Activated T-cell treated with anti-CD3 and anti-CD28 coated beads, Interleukin-2, amount 50 U/mL, for 72 hours (primary cell): ENCODE measurements around the gene SAMD10. TPM values are rescaled to one million over a fixed set of nuclear protein-coding genes. Genes with fewer than 3 reads are reported as not detected.

Source experiments
- ATAC-seq, 2 donors: fragments of 150-1000 bp; cut with Tn5 transposase; replicated peaks in 1 of 2; 2 replicates each; pipeline ENCODE4 v1.10.0; 2021; ENCODE audit warnings: moderate library complexity in 2 of 2, mild to moderate bottlenecking in 1 of 2
- DNase-seq, 2 donors: peaks; one replicate each; pipeline ENCODE4 v3.0.0; 2021 to 2022; ENCODE audit warnings: mixed read lengths in 1 of 2
- H3K27ac Mint-ChIP-seq: one replicate; pipeline ENCODE4 v1.8.0; 2022; ENCODE audit warnings: mild to moderate bottlenecking, moderate library complexity, mixed read lengths
- H3K27me3 Mint-ChIP-seq: one replicate; pipeline ENCODE4 v1.8.0; 2022; ENCODE audit warnings: low read depth, mixed read lengths
- H3K36me3 Mint-ChIP-seq, 2 donors: one replicate each; pipeline ENCODE4 v1.8.0; 2022; ENCODE audit warnings: mixed read lengths in 2 of 2, mild to moderate bottlenecking in 1 of 2; ENCODE audit not compliant: insufficient read depth in 2 of 2
- H3K4me1 Mint-ChIP-seq: one replicate; pipeline ENCODE4 v1.8.0; 2022; ENCODE audit warnings: low read depth, mixed read lengths
- H3K4me3 Mint-ChIP-seq, 2 donors: one replicate each; pipeline ENCODE4 v1.8.0; 2022; ENCODE audit warnings: mild to moderate bottlenecking in 2 of 2, mixed read lengths in 2 of 2, moderate library complexity in 2 of 2
- H3K9me3 Mint-ChIP-seq, 2 donors: one replicate each; pipeline ENCODE4 v1.8.0; 2022; ENCODE audit warnings: mixed read lengths in 2 of 2
- total RNA-seq, 2 donors: library from RNA; stranded (reverse); gene quantifications; one replicate each; pipeline ENCODE4 v1.2.3, GENCODE V29; 2022

Gene SAMD10
- total RNA-seq, 2 donors from 2014 or later = 54.6 to 77.0 TPM

- H3K36me3 Mint-ChIP-seq = no peaks in the 10 kb centered on the region
- ATAC-seq (no peak), DNase-seq (no peak)
- peaks cover 54% of the 10 kb centered on the region for H3K4me1 Mint-ChIP-seq
- no peaks in the 10 kb centered on the region for H3K27me3 Mint-ChIP-seq
- H3K4me3 Mint-ChIP-seq = peak overlapping the region; percentile 89 to 90
- no peaks in the 10 kb centered on the region for H3K9me3 Mint-ChIP-seq
- H3K27ac Mint-ChIP-seq = peak overlapping the region; percentile 64
Observed at GRCh38 chr20:63953764-63954429, 25.5 kb downstream of the SAMD10 start.

DNA sequence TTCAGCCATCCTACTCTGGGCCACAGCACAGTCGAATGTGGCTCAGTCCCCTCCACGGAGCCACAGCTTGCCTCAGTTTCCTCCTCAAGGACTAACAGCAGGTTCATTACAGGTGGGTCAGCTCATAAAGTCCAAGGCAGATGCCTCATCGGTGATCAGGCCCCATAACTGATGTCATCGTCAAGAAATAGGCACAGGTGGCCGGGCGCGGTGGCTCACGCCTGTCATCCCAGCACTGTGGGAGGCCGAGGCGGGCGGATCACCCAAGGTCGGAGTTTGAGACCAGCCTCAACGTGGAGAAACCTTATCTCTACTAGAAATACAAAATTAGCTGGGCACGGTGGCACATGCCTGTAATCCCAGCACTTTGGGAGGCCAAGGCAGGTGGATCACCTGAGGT lies 26.7 kb downstream of the SAMD10 start:
- Mint-ChIP-seq H3K27ac (peak overlapping the region; percentile 55), H3K36me3 (peaks cover 0 to 1% of the 10 kb centered on the region in 2 donors), H3K9me3 (no peaks in the 10 kb centered on the region), H3K4me3 (no peak overlapping the region), H3K27me3 (no peaks in the 10 kb centered on the region), H3K4me1 (peaks cover 55% of the 10 kb centered on the region)
- ATAC-seq (no peak), DNase-seq (no peak)

DNA sequence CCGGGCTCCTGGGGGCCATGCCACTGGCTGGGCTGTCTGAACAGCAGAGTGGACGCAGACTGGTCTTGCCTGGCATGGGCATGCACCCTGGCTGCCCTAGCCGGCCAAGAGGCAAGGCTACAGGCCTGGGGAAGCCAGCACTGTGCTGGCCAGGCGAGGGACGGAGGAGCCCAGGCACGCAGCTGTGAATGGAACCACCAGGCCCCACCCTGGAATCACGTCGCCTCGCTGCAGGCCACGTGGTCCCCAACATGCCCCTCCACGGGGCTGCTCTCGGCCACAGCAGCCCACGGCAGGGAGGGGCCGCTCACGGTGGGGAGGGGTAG lies 27.3 kb downstream of the SAMD10 start:
- H3K36me3 Mint-ChIP-seq = peaks cover 0 to 1% of the 10 kb centered on the region in 2 donors
- peaks cover 55% of the 10 kb centered on the region for H3K4me1 Mint-ChIP-seq
- no peak overlapping the region for H3K4me3 Mint-ChIP-seq
- ATAC-seq (no peak), DNase-seq (no peak)
- H3K27ac Mint-ChIP-seq = no peak overlapping the region
- H3K9me3 Mint-ChIP-seq = no peaks in the 10 kb centered on the region
- no peaks in the 10 kb centered on the region for H3K27me3 Mint-ChIP-seq

- Mint-ChIP-seq H3K4me1 (peaks cover 57% of the 10 kb centered on the region), H3K4me3 (no peak overlapping the region), H3K27ac (no peak overlapping the region), H3K9me3 (no peaks in the 10 kb centered on the region), H3K36me3 (peaks cover 0 to 1% of the 10 kb centered on the region in 2 donors), H3K27me3 (no peaks in the 10 kb centered on the region)
- ATAC-seq (no peak), DNase-seq (no peak)
Observed at GRCh38 chr20:63951398-63952209, 27.8 kb downstream of the SAMD10 start.

GRCh38 chr20:63950701-63951397 lies 28.6 kb downstream of the SAMD10 start:
- H3K4me3 Mint-ChIP-seq = no peak overlapping the region
- H3K27me3 Mint-ChIP-seq = no peaks in the 10 kb centered on the region
- peaks cover 0 to 1% of the 10 kb centered on the region in 2 donors for H3K36me3 Mint-ChIP-seq
- H3K9me3 Mint-ChIP-seq = no peaks in the 10 kb centered on the region
- H3K27ac Mint-ChIP-seq = no peak overlapping the region
- DNase-seq (no peak), ATAC-seq (no peak)
- H3K4me1 Mint-ChIP-seq = peaks cover 57% of the 10 kb centered on the region

GRCh38 chr20:63947638-63948456 lies 31.6 kb downstream of the SAMD10 start:
- Mint-ChIP-seq H3K27me3 (no peaks in the 10 kb centered on the region), H3K4me3 (peak overlapping the region; percentile 75 to 86)
- DNase-seq = peak; percentile 33 to 41

DNA sequence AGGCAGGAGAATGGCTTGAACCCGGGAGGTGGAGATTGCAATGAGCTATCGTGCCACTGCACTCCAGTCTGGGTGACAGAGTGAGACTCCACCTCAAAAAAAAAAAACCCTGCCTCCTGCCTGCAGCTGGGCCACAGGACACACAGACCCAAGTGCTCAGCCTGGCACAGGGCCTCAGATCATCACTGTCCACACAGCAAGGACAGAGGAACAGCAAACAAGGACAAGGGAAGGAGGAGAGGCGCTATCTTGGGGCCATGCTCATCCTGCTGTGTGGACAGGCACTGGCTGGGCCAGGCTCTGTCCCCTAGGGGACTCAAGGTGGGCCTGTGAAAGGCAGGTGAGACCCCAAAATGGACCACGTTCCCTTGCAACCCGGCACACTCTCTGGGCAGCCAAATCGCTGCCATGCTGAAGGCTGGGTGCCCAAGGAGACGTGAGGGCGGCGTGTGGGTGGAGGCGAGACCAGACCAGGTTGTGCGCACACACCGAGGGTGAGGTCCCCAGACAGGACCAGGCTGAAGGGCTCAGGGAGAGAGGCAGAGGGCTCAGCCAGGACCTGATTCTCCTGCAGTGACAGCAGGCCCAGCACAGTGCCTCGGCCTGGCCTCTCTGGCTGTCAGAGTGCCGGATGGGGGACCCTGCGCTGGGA lies 32.3 kb downstream of the SAMD10 start:
- no peak for DNase-seq
- Mint-ChIP-seq H3K27me3 (no peaks in the 10 kb centered on the region), H3K27ac (no peak overlapping the region), H3K9me3 (no peaks in the 10 kb centered on the region), H3K36me3 (peaks cover 1 to 2% of the 10 kb centered on the region in 2 donors), H3K4me1 (peaks cover 34% of the 10 kb centered on the region), H3K4me3 (peak overlapping the region; percentile 75 to 86)
- ATAC-seq = peak; percentile 1 to 4

More at GRCh38 chr20:63947638-63948456, 31.6 kb downstream of the SAMD10 start:
- H3K27ac Mint-ChIP-seq = no peak overlapping the region
- peaks cover 0 to 1% of the 10 kb centered on the region in 2 donors for H3K36me3 Mint-ChIP-seq
- H3K4me1 Mint-ChIP-seq = peaks cover 34% of the 10 kb centered on the region
- peak; percentile 42 to 43 for ATAC-seq
- no peaks in the 10 kb centered on the region for H3K9me3 Mint-ChIP-seq

- Mint-ChIP-seq H3K4me1 (peaks cover 35% of the 10 kb centered on the region), H3K27ac (no peak overlapping the region), H3K27me3 (no peaks in the 10 kb centered on the region), H3K4me3 (no peak overlapping the region), H3K9me3 (no peaks in the 10 kb centered on the region), H3K36me3 (peaks cover 1 to 2% of the 10 kb centered on the region in 2 donors)
- ATAC-seq (no peak), DNase-seq (no peak)
Observed at GRCh38 chr20:63945921-63946920, 33.2 kb downstream of the SAMD10 start.

DNA sequence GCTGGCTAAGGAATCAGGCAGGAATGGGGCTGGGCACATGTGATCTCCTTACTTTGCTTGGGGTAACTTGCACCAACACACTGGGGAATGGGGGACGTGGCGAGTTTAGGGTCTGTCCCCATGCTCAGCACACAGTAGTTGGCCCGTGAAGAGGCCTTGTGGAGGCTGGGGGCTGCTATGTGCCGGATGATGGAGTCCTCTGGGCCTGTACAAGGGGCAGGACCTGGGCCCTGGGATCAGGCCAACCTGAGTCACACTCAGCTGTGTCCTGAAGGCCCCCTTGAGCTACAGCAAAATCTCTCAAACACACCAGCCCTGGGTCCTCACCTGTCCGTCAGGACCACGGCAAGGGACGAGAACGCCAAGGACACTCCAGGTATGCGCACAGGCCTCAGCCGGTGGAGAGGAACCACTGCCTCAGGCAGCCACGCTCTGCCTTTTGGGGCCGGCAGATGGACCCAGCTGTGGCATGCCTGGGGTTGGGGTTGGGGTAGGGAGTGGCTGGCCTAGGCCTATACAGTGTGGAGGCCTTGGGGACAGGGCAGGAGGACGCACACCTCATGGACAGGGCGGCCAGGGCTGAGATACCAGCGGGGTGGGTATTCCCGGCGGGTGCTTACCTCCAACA lies 34.3 kb downstream of the SAMD10 start:
- no peak overlapping the region for H3K4me3 Mint-ChIP-seq
- peaks cover 38% of the 10 kb centered on the region for H3K4me1 Mint-ChIP-seq
- no peak for DNase-seq
- peaks cover 1 to 2% of the 10 kb centered on the region in 2 donors for H3K36me3 Mint-ChIP-seq
- H3K9me3 Mint-ChIP-seq = no peaks in the 10 kb centered on the region
- no peak for ATAC-seq
- no peaks in the 10 kb centered on the region for H3K27me3 Mint-ChIP-seq
- no peak overlapping the region for H3K27ac Mint-ChIP-seq

DNA sequence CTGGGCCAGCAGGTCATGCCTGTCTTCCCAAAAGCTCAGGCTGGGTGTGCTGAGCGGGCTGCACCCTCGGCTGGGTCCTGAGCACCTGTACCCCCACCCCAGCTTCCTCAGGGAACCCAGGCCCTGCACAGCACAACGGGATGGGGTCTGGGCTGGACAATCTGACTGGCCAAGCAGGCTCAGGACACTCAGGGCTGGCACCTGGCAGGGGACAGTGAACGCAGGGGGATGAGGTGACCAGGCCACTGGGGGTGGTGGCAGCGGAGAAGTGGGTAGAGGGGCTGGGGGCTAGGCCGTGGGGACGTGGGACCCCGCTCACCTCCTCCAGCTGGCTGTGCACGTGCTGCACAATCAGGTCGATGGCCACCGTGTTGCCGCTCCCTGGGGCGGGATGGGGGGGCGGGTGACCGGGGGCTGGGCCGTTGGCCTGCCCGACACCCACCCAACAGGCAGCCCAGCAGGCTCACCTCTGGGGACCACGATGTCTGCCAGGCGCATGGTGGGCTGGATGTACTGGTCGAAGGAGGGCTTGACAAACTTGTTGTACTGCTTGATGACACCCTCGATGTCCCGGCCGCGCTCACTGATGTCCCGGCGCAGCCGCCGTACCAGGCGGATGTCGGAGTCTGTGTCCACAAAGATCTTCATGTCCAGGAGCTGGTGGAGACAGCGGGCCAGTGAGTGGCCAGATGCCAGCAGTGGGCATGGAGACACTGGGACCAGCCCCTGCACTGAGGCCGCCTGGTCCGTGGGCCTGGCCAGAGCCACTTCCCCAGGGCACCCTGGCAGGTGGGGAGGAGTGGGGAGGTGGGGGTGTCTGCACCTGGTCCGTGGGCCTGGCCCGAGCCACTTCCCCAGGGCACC lies 35.1 kb downstream of the SAMD10 start:
- ATAC-seq (no peak), DNase-seq (no peak)
- Mint-ChIP-seq H3K27me3 (no peaks in the 10 kb centered on the region), H3K4me1 (peaks cover 30% of the 10 kb centered on the region), H3K4me3 (no peak overlapping the region), H3K27ac (no peak overlapping the region), H3K36me3 (peaks cover 1 to 2% of the 10 kb centered on the region in 2 donors), H3K9me3 (no peaks in the 10 kb centered on the region)

DNA sequence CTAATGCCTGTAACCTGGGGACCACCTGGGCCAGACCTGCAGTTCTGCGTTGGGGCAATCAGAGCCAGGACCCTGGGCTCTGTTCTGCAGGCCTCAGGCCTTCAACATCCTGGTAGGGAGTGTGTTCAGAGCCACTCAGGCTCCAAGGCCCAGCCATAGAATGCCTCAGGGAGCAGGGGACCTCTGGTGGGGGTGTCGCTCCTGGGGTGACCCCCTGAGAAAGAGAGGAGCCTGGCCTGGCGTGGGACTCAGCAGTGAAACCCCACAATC lies 35.7 kb downstream of the SAMD10 start:
- DNase-seq (no peak), ATAC-seq (no peak)
- no peak overlapping the region for H3K27ac Mint-ChIP-seq
- no peaks in the 10 kb centered on the region for H3K9me3 Mint-ChIP-seq
- no peak overlapping the region for H3K4me3 Mint-ChIP-seq
- peaks cover 1 to 2% of the 10 kb centered on the region in 2 donors for H3K36me3 Mint-ChIP-seq
- no peaks in the 10 kb centered on the region for H3K27me3 Mint-ChIP-seq
- peaks cover 24% of the 10 kb centered on the region for H3K4me1 Mint-ChIP-seq
